Breast epithelium (tissue), 4 donors: ENCODE measurements around the gene RELT. TPM values are rescaled to one million over a fixed set of nuclear protein-coding genes. Genes with fewer than 3 reads are reported as not detected.

ENCODE experiments used
- DNase-seq, 2 donors: peaks; one replicate each; pipeline ENCODE4 v3.0.0-alpha.2; 2019; ENCODE audit warnings: low spot score in 2 of 2
- H3K27ac ChIP-seq, 2 donors: fragments of 200-600 bp; sonication (generic) in 1 of 2; one replicate each; pipeline ENCODE4 v1.5.1; 2016 to 2019; ENCODE audit warnings: mild to moderate bottlenecking in 1 of 2
- H3K27me3 ChIP-seq, 2 donors: fragments of 200-600 bp; sonication (generic) in 1 of 2; one replicate each; pipeline versions ENCODE4 v1.5.1 to v1.6.0; 2017 to 2019; ENCODE audit warnings: control low read depth in 1 of 2, mild to moderate bottlenecking in 1 of 2
- H3K36me3 ChIP-seq: fragments of 200-600 bp; one replicate; pipeline ENCODE4 v1.5.1; 2019
- H3K4me1 ChIP-seq, 2 donors: fragments of 200-600 bp; sonication (generic); one replicate each; pipeline ENCODE4 v1.5.1; 2016 to 2019; ENCODE audit warnings: control low read depth in 1 of 2
- H3K4me3 ChIP-seq, 3 donors: fragments of 200-600 bp; sonication (generic); 1 replicate in 2 of 3; 2 replicates in 1 of 3; pipeline ENCODE4 v1.5.1; 2016 to 2019; ENCODE audit warnings: mild to moderate bottlenecking in 3 of 3, moderate library complexity in 2 of 3
- H3K9me3 ChIP-seq, 2 donors: fragments of 200-600 bp; sonication (generic) in 1 of 2; one replicate each; pipeline ENCODE4 v1.5.1; 2016 to 2019; ENCODE audit warnings: control low read depth in 1 of 2
- CTCF ChIP-seq, 3 donors: fragments of 450-650 bp; IDR thresholded peaks; one replicate each; pipeline ENCODE4 v1.5.1; 2016 to 2017; ENCODE audit warnings: antibody characterized with exemption in 3 of 3, mild to moderate bottlenecking in 3 of 3, moderate library complexity in 3 of 3
- POLR2A ChIP-seq: fragments of 450-650 bp; IDR thresholded peaks from one replicate; pipeline ENCODE4 v1.6.1; 2016; ENCODE audit warnings: antibody characterized with exemption, mild to moderate bottlenecking, moderate library complexity
- POLR2AphosphoS5 ChIP-seq, 3 donors: sonication (generic); formaldehyde crosslinking; IDR thresholded peaks; one replicate each; pipeline ENCODE4 v1.6.1; 2017; ENCODE audit warnings: antibody characterized with exemption in 3 of 3
- intact Hi-C: fragments of 100-400 bp; cut with DNase I; formaldehyde crosslinking; loops from one replicate; pipeline ENCODE4 v1.15.1; 2023; ENCODE audit warnings: low total_unique reads
- total RNA-seq, 3 donors: library from RNA; depleted of rRNA; stranded (reverse); fragments of >200 nt; gene quantifications; one replicate each; pipeline ENCODE4 v1.1.0, GENCODE V29; 2016

RELT gene
- total RNA-seq, 3 donors from 2014 or later, result 2.2 to 3.7 (median 2.3) TPM

- no peak for TF ChIP-seq POLR2A
- TF ChIP-seq CTCF (IDR thresholded peaks at IDR 0.05), result no peak
- TF ChIP-seq POLR2AphosphoS5 (IDR thresholded peaks at IDR 0.05), result no peak
- no peaks in the 10 kb centered on the region for H3K27me3 ChIP-seq
- intact Hi-C loops, result no loop called here
- peaks cover 6% of the 10 kb centered on the region for H3K36me3 ChIP-seq
- H3K4me3 ChIP-seq, result no peak overlapping the region
- no peak for DNase-seq
- no peaks in the 10 kb centered on the region for H3K4me1 ChIP-seq
- peak overlapping the region in 1 of 2 donors; percentile 38 for H3K27ac ChIP-seq
- H3K9me3 ChIP-seq, result no peaks in the 10 kb centered on the region
Measured at GRCh38 chr11:73360743-73361369, 15.3 kb upstream of the RELT start.

DNA sequence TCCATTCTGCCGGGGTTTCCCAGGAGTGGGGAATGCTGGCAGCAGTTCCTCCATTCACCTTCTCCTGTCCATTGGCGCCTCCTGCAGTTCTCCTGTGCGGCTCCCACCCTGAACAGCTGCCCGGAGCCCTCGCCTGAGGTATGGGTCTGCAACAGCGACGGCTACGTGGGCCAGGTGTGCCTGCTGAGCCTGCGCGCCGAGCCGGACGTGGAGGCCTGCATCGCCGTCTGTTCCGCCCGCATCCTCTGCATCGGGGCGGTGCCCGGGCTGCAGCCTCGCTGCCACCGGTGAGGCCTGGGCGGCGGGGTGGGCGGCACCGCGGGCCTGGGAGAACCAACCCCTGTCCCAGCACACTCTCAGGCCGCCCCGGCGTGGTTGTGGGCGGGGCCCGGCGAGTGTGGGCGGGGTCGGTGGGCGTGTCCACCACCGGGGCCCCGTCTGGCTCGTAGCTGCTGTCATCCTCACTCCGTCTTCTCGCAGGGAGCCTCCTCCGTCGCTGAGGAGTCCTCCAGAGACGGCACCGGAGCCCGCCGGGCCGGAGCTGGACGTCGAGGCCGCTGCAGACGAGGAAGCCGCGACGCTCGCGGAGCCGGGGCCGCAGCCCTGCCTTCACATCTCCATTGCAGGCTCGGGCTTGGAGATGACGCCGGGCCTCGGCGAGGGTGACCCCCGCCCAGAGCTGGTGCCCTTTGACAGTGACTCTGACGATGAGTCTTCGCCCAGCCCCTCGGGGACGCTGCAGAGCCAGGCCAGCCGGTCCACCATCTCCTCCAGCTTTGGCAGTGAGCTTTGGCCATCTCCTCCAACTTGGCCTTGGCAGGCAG lies 14.0 kb upstream of the RELT start:
- intact Hi-C loops, result no loop called here
- no peak for DNase-seq
- Histone ChIP-seq H3K9me3 (no peaks in the 10 kb centered on the region), H3K36me3 (peaks cover 6% of the 10 kb centered on the region), H3K4me1 (no peaks in the 10 kb centered on the region), H3K27me3 (no peaks in the 10 kb centered on the region), H3K27ac (no peak overlapping the region), H3K4me3 (no peak overlapping the region)
- TF ChIP-seq POLR2AphosphoS5 (IDR thresholded peaks at IDR 0.05) (no peak), POLR2A (no peak), CTCF (IDR thresholded peaks at IDR 0.05) (no peak)

GRCh38 chr11:73363147-73363546 lies 13.1 kb upstream of the RELT start:
- no peak for DNase-seq
- no peak overlapping the region for H3K4me3 ChIP-seq
- no peak overlapping the region for H3K27ac ChIP-seq
- H3K9me3 ChIP-seq, result no peaks in the 10 kb centered on the region
- intact Hi-C loops, result no loop called here
- H3K4me1 ChIP-seq, result no peaks in the 10 kb centered on the region
- no peaks in the 10 kb centered on the region for H3K27me3 ChIP-seq
- H3K36me3 ChIP-seq, result peaks cover 6% of the 10 kb centered on the region
- TF ChIP-seq POLR2A (no peak), POLR2AphosphoS5 (IDR thresholded peaks at IDR 0.05) (no peak), CTCF (IDR thresholded peaks at IDR 0.05) (no peak)

DNA sequence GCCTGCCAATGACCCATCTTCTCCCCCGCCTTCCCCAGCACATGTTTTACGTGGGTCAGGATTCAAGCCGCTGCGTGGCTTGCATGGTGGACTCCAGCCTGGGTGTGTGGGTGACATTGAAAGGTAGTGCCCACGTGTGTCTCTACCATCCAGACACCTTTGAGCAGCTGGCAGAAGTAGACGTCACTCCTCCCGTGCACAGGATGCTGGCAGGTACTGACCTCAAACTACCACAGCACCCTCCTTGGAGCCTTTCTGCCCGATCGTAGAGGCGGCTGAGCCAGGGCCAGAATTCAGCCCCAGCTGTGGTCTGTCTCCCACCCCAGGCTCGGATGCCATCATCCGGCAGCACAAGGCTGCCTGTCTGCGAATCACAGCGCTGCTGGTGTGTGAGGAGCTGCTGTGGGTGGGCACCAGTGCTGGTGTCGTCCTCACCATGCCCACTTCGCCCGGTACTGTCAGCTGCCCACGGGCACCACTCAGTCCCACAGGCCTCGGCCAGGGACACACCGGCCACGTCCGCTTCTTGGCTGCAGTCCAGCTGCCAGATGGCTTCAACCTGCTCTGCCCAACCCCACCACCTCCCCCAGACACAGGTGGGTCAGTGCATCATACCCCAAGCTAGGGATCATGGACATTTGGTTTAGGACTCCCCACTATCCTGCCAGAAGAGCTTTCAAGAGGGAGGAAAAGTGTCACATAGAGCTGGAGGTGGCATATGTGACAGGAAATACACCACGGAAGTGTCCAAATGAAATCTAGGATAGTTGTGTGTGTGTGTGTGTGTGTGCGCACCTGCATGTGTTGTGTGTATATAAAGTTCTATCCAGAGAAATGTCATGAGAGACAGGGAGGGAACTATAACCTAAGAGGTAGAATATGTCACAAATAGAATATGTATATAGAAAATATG lies 10.6 kb upstream of the RELT start:
- H3K36me3 ChIP-seq, result peaks cover 6% of the 10 kb centered on the region
- H3K9me3 ChIP-seq, result no peaks in the 10 kb centered on the region
- no peak for DNase-seq

More for the DNA sequence above, 10.6 kb upstream of the RELT start:
- H3K4me3 ChIP-seq, result no peak overlapping the region
- H3K27me3 ChIP-seq, result no peaks in the 10 kb centered on the region
- no peaks in the 10 kb centered on the region for H3K4me1 ChIP-seq
- H3K27ac ChIP-seq, result no peak overlapping the region
- TF ChIP-seq POLR2AphosphoS5 (IDR thresholded peaks at IDR 0.05), result no peak
- no peak for TF ChIP-seq CTCF (IDR thresholded peaks at IDR 0.05)
- intact Hi-C loops, result no loop called here
